ENCODE results near the gene HIPK2.

The HIPK2 gene

DNA sequence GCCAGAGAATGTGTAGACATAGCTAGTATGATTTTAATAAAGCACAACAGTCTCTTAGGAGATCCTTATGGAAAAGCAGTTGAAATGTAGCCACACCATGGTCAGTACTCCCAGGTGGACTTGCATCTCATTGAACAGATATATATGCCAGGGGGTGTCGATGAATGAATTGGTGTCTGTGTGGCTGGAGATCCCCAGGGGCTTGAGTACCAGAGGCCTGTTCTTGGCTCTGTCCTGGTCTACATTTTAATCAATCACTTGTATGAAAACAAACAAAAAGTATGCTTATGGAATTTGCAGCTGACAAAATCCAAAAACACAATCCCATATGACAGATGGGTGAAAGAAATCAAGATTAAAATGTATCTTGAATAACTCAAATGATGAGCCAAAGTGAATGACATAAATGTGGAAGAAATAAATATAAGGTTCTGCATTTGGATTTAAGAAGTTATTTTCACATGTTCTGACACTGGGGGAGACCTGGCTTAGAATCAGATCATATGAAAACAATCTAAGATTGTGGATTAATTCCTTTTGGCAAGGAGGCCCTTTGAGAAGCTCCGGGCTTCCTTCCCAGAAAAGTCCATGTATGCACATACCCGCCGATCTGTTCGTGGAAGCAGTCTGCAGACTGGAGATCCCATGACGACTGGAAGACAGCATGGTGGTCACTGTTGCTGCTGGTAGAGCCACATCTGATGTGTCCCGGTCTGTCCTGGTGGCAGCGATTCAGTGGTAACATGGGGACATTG is 238.7 kb downstream of the HIPK2 start:
- DNase-seq (ENCODE audit: low read depth): no peak

- no peak for DNase-seq (ENCODE audit: low read depth)
Measured at GRCh38 chr7:139536152-139536551, 241.6 kb downstream of the HIPK2 start.

GRCh38 chr7:139534966-139535651 is 242.7 kb downstream of the HIPK2 start:
- no peak for DNase-seq (ENCODE audit: low read depth)

GRCh38 chr7:139534096-139534495 is 243.7 kb downstream of the HIPK2 start:
- DNase-seq (ENCODE audit: low read depth): no peak

DNA sequence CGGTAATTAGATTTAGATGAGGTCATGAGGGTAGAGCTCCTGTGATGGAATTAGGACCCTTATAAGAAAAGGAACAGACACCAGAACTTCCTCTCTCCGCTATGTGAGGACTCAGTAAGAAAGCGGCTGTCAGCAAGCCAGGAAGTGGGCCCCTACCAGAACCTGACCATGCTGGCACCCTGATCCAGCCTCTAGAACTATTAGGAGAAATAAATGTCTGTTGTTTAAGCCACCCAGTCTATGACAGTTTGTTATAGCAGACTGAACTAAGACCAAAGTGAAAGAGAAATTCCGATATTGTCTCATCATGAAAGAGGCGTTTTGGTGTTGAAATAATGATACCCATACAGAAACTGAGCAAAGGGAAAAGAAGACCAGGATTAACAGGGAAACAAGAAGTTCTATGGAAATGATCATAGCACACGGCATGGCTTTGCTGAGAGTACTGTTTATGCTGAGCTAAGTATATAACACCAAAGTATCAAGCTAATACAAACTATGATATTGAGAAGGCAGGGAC is 245.1 kb downstream of the HIPK2 start:
- no peak for DNase-seq (ENCODE audit: low read depth)

DNA sequence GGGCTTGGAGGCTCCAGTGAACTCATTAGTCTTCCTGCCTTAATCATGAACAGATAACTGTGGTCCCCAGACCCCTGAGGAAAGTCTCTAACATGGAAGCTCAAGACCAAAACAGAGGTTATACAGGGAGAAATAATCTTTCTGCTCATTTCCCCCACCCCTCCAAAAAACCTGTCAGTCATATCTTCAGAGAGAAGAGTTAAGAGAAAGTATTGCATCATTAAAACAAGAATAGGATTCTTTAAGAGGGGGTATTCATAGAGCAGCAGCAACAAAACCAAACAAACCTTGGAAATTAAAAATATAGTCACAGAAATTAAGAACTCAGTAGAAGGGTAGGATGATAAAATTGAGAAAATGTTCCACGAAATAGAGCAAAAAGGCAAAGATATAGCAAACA is 246.7 kb downstream of the HIPK2 start:
- DNase-seq (ENCODE audit: low read depth): no peak

GRCh38 chr7:139526578-139527544 is 250.9 kb downstream of the HIPK2 start:
- peak; percentile 79 for DNase-seq (ENCODE audit: low read depth)

- DNase-seq (ENCODE audit: low read depth): no peak
Measured at GRCh38 chr7:139525750-139526149, 252.0 kb downstream of the HIPK2 start.

DNA sequence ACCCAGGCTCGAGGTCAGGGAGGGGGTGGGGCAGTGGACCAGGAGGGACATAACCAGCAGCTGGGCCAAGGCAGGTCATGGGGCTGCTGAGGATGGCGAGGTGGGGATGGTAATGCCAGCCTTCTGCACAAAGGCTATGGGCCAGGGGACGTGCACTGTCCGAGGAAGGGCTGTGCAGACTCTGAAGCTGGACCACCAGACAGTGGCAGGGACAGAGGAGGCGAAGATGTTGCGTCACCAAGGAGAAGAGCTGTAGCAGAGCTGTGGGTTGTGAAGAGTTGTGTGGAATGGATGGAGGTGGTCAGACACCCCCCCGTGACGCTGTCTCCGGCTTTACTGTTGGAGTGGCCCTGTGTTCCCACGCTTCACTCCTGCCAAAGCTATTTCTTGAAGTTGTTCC is 252.6 kb downstream of the HIPK2 start:
- no peak for DNase-seq (ENCODE audit: low read depth)

GRCh38 chr7:139523968-139524815 is 253.6 kb downstream of the HIPK2 start:
- DNase-seq (ENCODE audit: low read depth): no peak

DNA sequence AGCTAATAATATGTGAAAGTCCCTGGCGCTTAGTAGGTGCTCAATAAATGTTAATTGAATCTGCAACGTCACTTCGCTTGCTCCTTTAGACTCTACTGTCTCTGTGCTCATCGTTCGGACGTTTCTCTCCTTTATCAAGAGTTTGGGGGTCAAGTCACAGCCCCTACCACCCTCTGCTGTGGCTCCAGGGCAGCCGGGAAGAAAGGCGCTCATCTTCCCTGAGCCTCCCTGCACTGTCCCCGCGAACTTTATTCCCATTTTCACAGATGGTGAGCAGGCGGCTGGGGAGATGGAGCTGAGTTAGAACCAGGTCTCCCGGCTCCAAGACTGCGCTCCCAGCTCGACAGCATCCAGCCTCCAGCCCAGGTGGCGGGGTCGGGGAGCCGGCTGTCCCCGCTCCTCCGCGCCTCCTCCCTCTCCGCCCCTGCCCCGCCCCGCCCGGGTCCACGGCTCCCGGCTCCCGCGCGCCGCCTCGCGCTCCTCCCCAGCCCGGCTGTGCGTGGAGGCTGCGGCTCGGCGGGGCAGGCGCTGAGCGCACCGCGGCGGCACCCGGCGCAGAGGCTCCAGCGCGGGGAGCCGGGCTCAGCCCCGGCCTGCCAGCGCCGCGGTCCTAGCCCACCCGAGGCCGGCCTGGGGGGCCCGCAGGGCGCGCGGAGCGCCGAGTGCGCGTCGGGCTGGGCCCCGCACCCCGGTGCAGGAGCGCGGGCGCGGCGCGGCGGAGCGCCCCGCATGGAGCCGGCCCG is 254.4 kb downstream of the HIPK2 start, which contains the start of gene CLEC2L:
Gene CLEC2L, plus strand, starts transcription at position 487 of the 743 bp plus-strand sequence. Its CDS starts 243 bp downstream, at position 730.
- DNase-seq (ENCODE audit: low read depth): no peak

- DNase-seq (ENCODE audit: low read depth): no peak
Measured at GRCh38 chr7:139522830-139523198, 255.0 kb downstream of the HIPK2 start.

GRCh38 chr7:139521439-139521838 is 256.4 kb downstream of the HIPK2 start:
- no peak for DNase-seq (ENCODE audit: low read depth)

DNA sequence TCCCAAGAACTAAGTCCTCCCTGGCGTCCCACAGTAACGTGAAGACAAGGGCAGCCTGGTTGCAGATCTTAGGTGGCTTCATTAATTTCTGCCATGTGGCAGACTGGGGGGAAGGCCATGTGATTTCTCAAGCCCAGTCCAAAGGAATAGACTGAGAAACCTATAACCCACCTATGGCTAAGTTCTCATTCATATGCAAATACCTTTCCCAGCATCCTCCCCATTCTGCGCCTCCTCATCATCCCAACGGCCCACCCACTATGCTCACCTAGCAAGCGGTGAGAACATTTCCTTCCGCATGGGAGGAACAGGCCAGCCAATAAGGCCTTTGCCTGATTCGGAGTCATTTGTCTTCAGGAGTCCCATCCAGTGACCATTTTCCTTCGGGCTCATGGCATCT is 262.5 kb downstream of the HIPK2 start:
- DNase-seq (ENCODE audit: low read depth): no peak
